SKM-1 treated with dmso at 0.1 percent for 144 hours (cell line): ENCODE data around the gene TBC1D16.

Source experiments
- DNase-seq: peaks from one replicate; lab custom pipeline; 2025; ENCODE audit not compliant: unreplicated experiment; lab: John Stamatoyannopoulos, UW

Gene TBC1D16

GRCh38 chr17:79954281-79955166, 81.1 kb downstream of the TBC1D16 start:
- DNase-seq, result no peak

- no peak for DNase-seq
These were observed 82.3 kb downstream of the TBC1D16 start for GRCh38 chr17:79953335-79953734.

DNA sequence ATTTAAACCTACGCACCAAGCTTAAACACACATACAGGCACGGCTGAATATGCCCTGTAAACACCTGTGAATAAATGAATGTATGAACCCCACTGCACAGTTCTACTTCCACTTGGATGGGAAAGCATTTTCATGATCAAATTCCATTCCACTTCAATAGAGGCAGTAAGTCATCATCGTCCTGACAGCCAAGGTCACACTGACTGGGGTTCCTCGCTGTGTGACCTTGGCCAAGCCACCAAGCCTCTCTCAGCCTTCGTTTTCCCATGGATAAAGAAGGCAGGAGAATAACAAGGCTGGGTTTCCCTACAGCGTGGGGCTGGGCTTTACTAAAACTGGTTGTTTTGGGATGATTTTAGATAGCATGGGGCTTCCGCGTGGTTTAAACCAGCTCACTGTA, 82.8 kb downstream of the TBC1D16 start:
- no peak for DNase-seq

- no peak for DNase-seq
These were observed 83.3 kb downstream of the TBC1D16 start for GRCh38 chr17:79952265-79952877.

- DNase-seq, result no peak
These were observed 84.1 kb downstream of the TBC1D16 start for GRCh38 chr17:79951361-79952264.

DNA sequence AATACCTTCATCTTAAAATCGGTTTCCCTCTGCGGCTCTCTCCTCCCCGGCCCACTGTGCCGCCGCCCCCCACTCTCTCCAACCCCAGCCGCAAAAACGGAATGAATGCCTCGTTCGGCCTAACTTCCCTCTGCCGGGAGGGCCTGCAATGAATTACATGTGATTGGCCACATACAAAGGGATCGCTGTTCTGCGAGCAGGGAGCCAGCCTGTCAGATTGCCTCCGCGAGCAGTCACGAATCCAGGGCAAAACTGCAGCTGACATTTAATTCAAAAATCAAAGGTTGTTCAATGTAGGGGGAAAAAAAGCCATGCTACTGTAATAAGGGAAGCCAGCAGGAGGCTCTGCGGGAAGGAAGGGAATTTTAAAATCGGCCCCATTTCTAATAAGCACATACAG, 84.9 kb downstream of the TBC1D16 start:
- no peak for DNase-seq

DNA sequence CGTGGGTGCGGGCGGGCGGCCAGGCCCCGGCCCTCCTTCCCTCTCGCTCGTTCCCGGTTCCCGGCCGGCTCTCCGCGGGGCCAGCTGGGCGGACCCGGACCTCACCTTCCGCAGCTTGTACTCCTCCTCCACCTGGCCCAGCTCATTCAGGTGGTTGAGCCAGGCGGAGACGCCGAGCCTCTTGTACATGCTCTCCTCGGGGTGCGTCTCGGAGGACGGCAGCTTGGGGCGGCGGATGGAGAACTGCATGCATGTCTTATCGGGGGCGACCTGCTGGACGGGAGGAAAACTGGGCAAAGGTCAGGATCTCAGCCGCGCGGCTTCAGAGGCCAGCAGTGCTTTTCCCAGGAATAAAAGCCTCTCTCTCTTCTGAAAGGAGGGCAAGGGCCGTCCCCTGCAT, 85.4 kb downstream of the TBC1D16 start:
- no peak for DNase-seq

GRCh38 chr17:79949656-79950209, 85.9 kb downstream of the TBC1D16 start:
- no peak for DNase-seq

GRCh38 chr17:79948945-79949655, 86.6 kb downstream of the TBC1D16 start:
- no peak for DNase-seq

DNA sequence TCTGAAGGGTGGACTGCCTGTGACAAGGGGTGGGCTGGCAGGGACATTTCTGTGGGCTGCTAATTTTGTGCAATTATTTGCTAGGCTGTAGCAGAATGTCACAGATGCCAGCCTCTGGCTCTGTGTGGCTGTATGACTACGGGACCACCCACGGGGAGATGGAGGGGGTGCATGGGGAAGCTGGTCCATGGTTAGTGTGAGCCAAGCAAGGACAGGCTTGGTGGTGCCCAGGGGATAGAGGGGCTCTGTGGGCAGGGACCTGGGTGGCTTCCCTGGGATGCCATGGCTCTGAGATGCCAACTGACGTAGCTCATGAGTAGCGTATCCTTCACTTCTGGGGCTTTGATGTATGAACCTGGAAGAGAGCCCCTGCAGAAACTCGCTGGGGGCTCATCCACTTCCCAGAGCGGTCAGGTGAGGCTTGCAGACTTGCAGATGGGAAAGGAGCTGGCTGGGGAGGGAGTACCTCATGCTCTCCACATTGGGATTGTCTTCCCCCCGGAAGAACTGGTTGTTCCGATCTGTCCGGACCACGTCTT, 87.2 kb downstream of the TBC1D16 start:
- DNase-seq, result no peak

DNA sequence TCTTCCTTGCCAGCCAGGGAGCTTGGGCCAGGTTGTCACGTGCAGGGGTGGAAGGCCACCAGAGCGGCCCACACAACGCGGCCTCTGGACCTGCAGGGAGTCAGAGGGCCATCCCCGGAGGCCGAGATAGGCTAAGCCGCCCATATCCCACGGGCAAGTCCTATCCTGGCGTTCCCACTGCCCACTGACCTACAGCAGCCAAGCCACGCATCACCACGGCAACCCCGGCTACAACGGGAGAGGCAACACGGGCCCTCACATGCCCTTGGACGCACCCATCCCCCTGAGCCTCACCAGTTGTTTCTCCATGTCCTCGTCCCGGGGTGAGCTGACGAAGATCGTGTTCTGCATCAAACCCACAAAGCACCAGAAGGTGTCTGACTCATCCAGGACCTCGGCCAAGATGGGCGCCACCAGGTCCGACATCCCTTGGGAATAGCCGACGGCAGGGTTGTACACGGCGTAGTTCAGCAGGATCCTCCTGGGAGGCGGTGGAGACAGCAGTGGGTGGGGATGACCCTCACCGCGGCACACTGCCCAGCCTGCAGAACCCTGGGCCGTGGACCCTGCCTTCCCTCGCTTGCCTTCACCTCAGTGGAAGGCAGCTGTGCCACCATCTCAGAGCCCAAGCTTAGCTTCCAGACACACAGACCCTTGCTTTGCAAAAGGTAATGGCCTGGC, 88.2 kb downstream of the TBC1D16 start:
- DNase-seq, result no peak

- DNase-seq, result no peak
These were observed 89.1 kb downstream of the TBC1D16 start for GRCh38 chr17:79946352-79947231.

- no peak for DNase-seq
These were observed 89.9 kb downstream of the TBC1D16 start for GRCh38 chr17:79945591-79946255.

GRCh38 chr17:79944821-79945391, 90.8 kb downstream of the TBC1D16 start:
- DNase-seq, result no peak

DNA sequence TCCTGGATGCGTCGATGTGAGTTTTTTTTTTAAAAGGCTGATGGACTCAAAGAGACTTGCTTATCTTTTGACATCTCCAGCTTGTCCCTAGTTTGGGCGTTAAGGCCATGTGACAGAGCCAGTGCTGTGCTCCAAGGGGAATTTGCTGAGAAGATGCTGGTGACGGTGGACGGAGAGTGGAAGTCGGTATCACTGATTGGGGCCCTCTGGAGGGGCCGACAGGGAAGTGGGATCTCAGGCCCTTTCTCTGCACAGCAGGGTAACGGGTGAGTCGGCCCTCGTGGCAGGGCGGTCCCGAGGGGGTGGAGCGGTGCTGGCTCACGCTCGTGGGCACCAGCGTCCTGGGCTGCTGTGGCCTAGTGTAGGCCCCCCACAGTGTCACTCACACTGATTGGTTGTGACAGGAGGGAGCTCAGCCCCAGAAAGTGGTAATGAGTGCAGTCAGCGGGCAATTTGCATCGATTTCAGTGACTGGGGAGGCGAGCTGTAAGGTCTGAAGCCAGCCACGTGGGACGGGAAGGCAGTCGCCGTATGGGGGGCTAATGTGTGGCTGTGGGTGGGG, 91.3 kb downstream of the TBC1D16 start:
- no peak for DNase-seq

- no peak for DNase-seq
These were observed 92.1 kb downstream of the TBC1D16 start for GRCh38 chr17:79943347-79944241.
